GM23338 (cell line): ENCODE results near the gene SIRT7.

Experiments used
- CREB1 ChIP-seq: fragments of 250-450 bp; sonication (Bioruptor Pico); IDR thresholded peaks from 2 replicates; pipeline ENCODE4 v1.5.0; 2020; ENCODE audit warnings: low read depth, mild to moderate bottlenecking, moderate library complexity
- CTCF ChIP-seq, 2 experiments: fragments of 200-600 bp in 1 of 2; sonication (generic) in 1 of 2; conservative IDR thresholded peaks; 2 replicates each; pipeline versions ENCODE4 v1.5.1 to v1.6.1; 2016 to 2017; ENCODE audit warnings: antibody characterized with exemption in 2 of 2, low read depth in 2 of 2, mild to moderate bottlenecking in 2 of 2, moderate library complexity in 1 of 2
- ETS1 ChIP-seq: IDR thresholded peaks from 2 replicates; pipeline ENCODE4 v1.6.1; 2016; ENCODE audit warnings: antibody characterized with exemption
- EZH2 ChIP-seq: fragments of 200-600 bp; sonication (generic); IDR thresholded peaks from one replicate; pipeline ENCODE4 v1.8.0; 2017; ENCODE audit warnings: antibody characterized with exemption, mild to moderate bottlenecking, low read depth; ENCODE audit not compliant: unreplicated experiment
- EZH2phosphoT487 ChIP-seq: fragments of 200-600 bp; sonication (generic); IDR thresholded peaks from one replicate; pipeline ENCODE4 v1.8.1; 2018; ENCODE audit warnings: antibody characterized with exemption; ENCODE audit not compliant: unreplicated experiment
- POLR2AphosphoS5 ChIP-seq: IDR thresholded peaks from 2 replicates; pipeline ENCODE4 v1.6.1; 2016; ENCODE audit warnings: antibody characterized with exemption, low read depth
- STAT1 ChIP-seq: IDR thresholded peaks from one replicate; pipeline ENCODE4 v1.6.1; 2016; ENCODE audit warnings: antibody characterized with exemption; ENCODE audit not compliant: unreplicated experiment
- ZNF114 ChIP-seq: fragments of 250-450 bp; sonication (Bioruptor Pico); IDR thresholded peaks from 2 replicates; pipeline ENCODE4 v1.5.0; 2020; ENCODE audit warnings: mild to moderate bottlenecking, moderate library complexity
- ZNF331 ChIP-seq: fragments of 250-450 bp; sonication (Bioruptor Pico); IDR thresholded peaks from 2 replicates; pipeline ENCODE4 v1.5.0; 2020; ENCODE audit warnings: low read depth, mild to moderate bottlenecking, moderate library complexity
- TF ChIP-seq, protein P1 (sequence below): IDR thresholded peaks from one replicate; pipeline ENCODE4 v1.6.1; 2018; ENCODE audit warnings: antibody characterized with exemption; ENCODE audit not compliant: unreplicated experiment

GRCh38 chr17:81960130-81960958, 42.4 kb upstream of the SIRT7 start:
- no peak for TF ChIP-seq CTCF (conservative IDR thresholded peaks at IDR 0.05; ENCODE audit: low read depth in 2 of 2)
- TF ChIP-seq EZH2phosphoT487, result no peak
- TF ChIP-seq CREB1, result no peak
- TF ChIP-seq, protein P1, sequence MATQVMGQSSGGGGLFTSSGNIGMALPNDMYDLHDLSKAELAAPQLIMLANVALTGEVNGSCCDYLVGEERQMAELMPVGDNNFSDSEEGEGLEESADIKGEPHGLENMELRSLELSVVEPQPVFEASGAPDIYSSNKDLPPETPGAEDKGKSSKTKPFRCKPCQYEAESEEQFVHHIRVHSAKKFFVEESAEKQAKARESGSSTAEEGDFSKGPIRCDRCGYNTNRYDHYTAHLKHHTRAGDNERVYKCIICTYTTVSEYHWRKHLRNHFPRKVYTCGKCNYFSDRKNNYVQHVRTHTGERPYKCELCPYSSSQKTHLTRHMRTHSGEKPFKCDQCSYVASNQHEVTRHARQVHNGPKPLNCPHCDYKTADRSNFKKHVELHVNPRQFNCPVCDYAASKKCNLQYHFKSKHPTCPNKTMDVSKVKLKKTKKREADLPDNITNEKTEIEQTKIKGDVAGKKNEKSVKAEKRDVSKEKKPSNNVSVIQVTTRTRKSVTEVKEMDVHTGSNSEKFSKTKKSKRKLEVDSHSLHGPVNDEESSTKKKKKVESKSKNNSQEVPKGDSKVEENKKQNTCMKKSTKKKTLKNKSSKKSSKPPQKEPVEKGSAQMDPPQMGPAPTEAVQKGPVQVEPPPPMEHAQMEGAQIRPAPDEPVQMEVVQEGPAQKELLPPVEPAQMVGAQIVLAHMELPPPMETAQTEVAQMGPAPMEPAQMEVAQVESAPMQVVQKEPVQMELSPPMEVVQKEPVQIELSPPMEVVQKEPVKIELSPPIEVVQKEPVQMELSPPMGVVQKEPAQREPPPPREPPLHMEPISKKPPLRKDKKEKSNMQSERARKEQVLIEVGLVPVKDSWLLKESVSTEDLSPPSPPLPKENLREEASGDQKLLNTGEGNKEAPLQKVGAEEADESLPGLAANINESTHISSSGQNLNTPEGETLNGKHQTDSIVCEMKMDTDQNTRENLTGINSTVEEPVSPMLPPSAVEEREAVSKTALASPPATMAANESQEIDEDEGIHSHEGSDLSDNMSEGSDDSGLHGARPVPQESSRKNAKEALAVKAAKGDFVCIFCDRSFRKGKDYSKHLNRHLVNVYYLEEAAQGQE, result no peak
- no peak for TF ChIP-seq POLR2AphosphoS5
- TF ChIP-seq EZH2, result peak; percentile 77
- no peak for TF ChIP-seq ZNF114
- TF ChIP-seq STAT1, result no peak
- TF ChIP-seq ZNF331 (CRISPR knock-in tag), result no peak
- TF ChIP-seq ETS1, result no peak
